ENCODE data around the gene MGMT. TPM values are rescaled to one million over a fixed set of nuclear protein-coding genes. Genes with fewer than 3 reads are reported as not detected.

Gene MGMT
- total and polyA plus RNA-seq, 9 of the 15 experiments (the other 6 are each of a cell fraction or from before 2014, with no cell fraction given), result 0.03 to 0.29 (median 0.11) TPM; not detected in 4

GRCh38 chr10:129500617-129501339, 33.7 kb downstream of the MGMT start (continued):
- TF ChIP-seq NFE2L1 (tag; IDR thresholded peaks at IDR 0.05; ENCODE audit: borderline replicate concordance, low read depth) (no peak), RAD51 (IDR thresholded peaks at IDR 0.05; ENCODE audit: borderline replicate concordance, low read depth) (no peak), KLF1 (tag; IDR thresholded peaks at IDR 0.05) (no peak)

GRCh38 chr10:129501652-129502436, 34.8 kb downstream of the MGMT start:
- H3K4me2 ChIP-seq (ENCODE audit: insufficient read depth, low read length), result no peak overlapping the region
- intact Hi-C loops (cut with micrococcal nuclease), result no loop called here
- TF ChIP-seq NFYB (IDR thresholded peaks at IDR 0.05; ENCODE audit: extremely low read depth, insufficient read length) (no peak), ELF1 (tag; IDR thresholded peaks at IDR 0.05) (no peak), NFIC (IDR thresholded peaks at IDR 0.05) (peak; percentile 63)
- 1% methylated on average over 14 of the region's 18 CpGs for WGBS (ENCODE audit: insufficient coverage, low coverage, missing lambda C conversion rate)
- H4K20me1 ChIP-seq (replicated peaks; ENCODE audit: control insufficient read depth, insufficient read depth, low read length), result no peaks in the 10 kb centered on the region
- no peak overlapping the region for H3K27ac ChIP-seq (ENCODE audit: extremely low read depth, low read depth, low read length)
- in situ Hi-C loops (cut with MboI), result no loop called here
- FAIRE-seq (no peak), DNase-seq (ENCODE audit: extremely low read depth in 1 of 4, low spot score in 3 of 4) (no peak), ATAC-seq (no peak)
- no peak overlapping the region for H3K9ac ChIP-seq (ENCODE audit: insufficient read depth in 1 of 2, low read depth in 2 of 2, low read length in 2 of 2)
- ChIA-PET CTCF (ENCODE audit: low intra/inter-chr PET ratio) (no interaction called here), POLR2A (no interaction called here)
- no peaks in the 10 kb centered on the region for H3K9me3 ChIP-seq (replicated peaks; ENCODE audit: control insufficient read depth, insufficient read depth, low read depth, low read length)
- H3K4me3 ChIP-seq, result no peak overlapping the region
- no peaks in the 10 kb centered on the region for H3K36me3 ChIP-seq (ENCODE audit: control insufficient read depth, insufficient read depth, low read length)
- H3K27me3 ChIP-seq (ENCODE audit: control insufficient read depth in 2 of 2, insufficient read depth in 2 of 2, low read length in 2 of 2), result no peaks in the 10 kb centered on the region
- no peak overlapping the region for H2AFZ ChIP-seq (ENCODE audit: low read depth, low read length)
- H3K4me1 ChIP-seq (replicated peaks in 1 of 2; ENCODE audit: control insufficient read depth in 2 of 2, insufficient read depth in 2 of 2, low read length in 2 of 2), result no peaks in the 10 kb centered on the region
- H3K9me1 ChIP-seq (ENCODE audit: control insufficient read depth, insufficient read depth, low read length), result no peaks in the 10 kb centered on the region
- no TSS peak for BruUV-seq (replicated peaks)
- H3K79me2 ChIP-seq (ENCODE audit: control insufficient read depth, insufficient read depth, low read length), result no peaks in the 10 kb centered on the region

Data from K562 (cell line).